ENCODE measurements around the gene THOC6.

DNA sequence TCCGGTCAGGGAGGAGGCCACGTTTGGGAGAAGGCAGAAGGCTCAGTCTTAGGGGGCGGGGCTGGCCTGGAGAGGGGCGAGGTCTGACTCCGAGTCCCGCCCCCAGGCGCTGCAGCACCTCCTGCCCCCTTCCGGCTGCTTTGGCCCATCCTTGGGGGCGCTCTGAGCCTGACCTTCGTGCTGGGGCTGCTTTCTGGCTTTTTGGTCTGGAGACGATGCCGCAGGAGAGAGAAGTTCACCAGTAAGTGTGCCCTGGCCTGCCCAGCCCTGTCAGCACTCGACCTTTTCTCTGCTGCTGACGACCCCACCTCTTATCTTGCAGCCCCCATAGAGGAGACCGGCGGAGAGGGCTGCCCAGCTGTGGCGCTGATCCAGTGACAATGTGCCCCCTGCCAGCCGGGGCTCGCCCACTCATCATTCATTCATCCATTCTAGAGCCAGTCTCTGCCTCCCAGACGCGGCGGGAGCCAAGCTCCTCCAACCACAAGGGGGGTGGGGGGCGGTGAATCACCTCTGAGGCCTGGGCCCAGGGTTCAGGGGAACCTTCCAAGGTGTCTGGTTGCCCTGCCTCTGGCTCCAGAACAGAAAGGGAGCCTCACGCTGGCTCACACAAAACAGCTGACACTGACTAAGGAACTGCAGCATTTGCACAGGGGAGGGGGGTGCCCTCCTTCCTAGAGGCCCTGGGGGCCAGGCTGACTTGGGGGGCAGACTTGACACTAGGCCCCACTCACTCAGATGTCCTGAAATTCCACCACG is 2.2 kb upstream of the THOC6 start:
- peak; percentile 44 for TF ChIP-seq CTCF (IDR thresholded peaks at IDR 0.05; ENCODE audit: poor library complexity)
- TF ChIP-seq EZH2 (IDR thresholded peaks at IDR 0.05; ENCODE audit: borderline replicate concordance), result no peak
- TF ChIP-seq EZH2phosphoT487 (IDR thresholded peaks at IDR 0.05; ENCODE audit: low read depth, severe bottlenecking, unreplicated experiment), result no peak

Data from hepatocyte (in vitro differentiated cells).